ENCODE measurements around the gene ITGAX. TPM values are rescaled to one million over a fixed set of nuclear protein-coding genes. Genes with fewer than 3 reads are reported as not detected.

The ITGAX gene
- total RNA-seq, 1 donor from 2014 or later, result not detected

- Mint-ChIP-seq H3K36me3 (no peaks in the 10 kb centered on the region), H3K9me3 (no peaks in the 10 kb centered on the region), H3K27ac (no peak overlapping the region), H3K4me3 (no peak overlapping the region), H3K4me1 (no peaks in the 10 kb centered on the region), H3K27me3 (ENCODE audit: low read depth) (peaks cover 16% of the 10 kb centered on the region)
- no peak for TF ChIP-seq CTCF (IDR thresholded peaks at IDR 0.05; ENCODE audit: unreplicated experiment)
- DNase-seq (ENCODE audit: low spot score in 2 of 2, unreplicated experiment in 2 of 2), result no peak
Observed at GRCh38 chr16:31360251-31360650, 5.3 kb downstream of the ITGAX start.

- no peaks in the 10 kb centered on the region for H3K4me1 Mint-ChIP-seq
- peaks cover 17% of the 10 kb centered on the region for H3K27me3 Mint-ChIP-seq (ENCODE audit: low read depth)
- no peaks in the 10 kb centered on the region for H3K9me3 Mint-ChIP-seq
- no peak for TF ChIP-seq CTCF (IDR thresholded peaks at IDR 0.05; ENCODE audit: unreplicated experiment)
- no peaks in the 10 kb centered on the region for H3K36me3 Mint-ChIP-seq
- H3K4me3 Mint-ChIP-seq, result no peak overlapping the region
- no peak for DNase-seq (ENCODE audit: low spot score in 2 of 2, unreplicated experiment in 2 of 2)
- no peak overlapping the region for H3K27ac Mint-ChIP-seq
Observed at GRCh38 chr16:31361201-31362110, 6.5 kb downstream of the ITGAX start.

GRCh38 chr16:31362476-31363405 is 7.8 kb downstream of the ITGAX start:
- Mint-ChIP-seq H3K27me3 (ENCODE audit: low read depth) (peaks cover 22% of the 10 kb centered on the region), H3K4me3 (no peak overlapping the region), H3K4me1 (no peaks in the 10 kb centered on the region), H3K36me3 (no peaks in the 10 kb centered on the region), H3K27ac (no peak overlapping the region), H3K9me3 (no peaks in the 10 kb centered on the region)
- DNase-seq (ENCODE audit: low spot score in 2 of 2, unreplicated experiment in 2 of 2), result no peak
- TF ChIP-seq CTCF (IDR thresholded peaks at IDR 0.05; ENCODE audit: unreplicated experiment), result no peak

GRCh38 chr16:31363721-31364120 is 8.7 kb downstream of the ITGAX start:
- Mint-ChIP-seq H3K4me3 (no peak overlapping the region), H3K27ac (no peak overlapping the region), H3K9me3 (no peaks in the 10 kb centered on the region), H3K27me3 (ENCODE audit: low read depth) (peaks cover 22% of the 10 kb centered on the region), H3K36me3 (no peaks in the 10 kb centered on the region), H3K4me1 (no peaks in the 10 kb centered on the region)
- no peak for DNase-seq (ENCODE audit: low spot score in 2 of 2, unreplicated experiment in 2 of 2)
- no peak for TF ChIP-seq CTCF (IDR thresholded peaks at IDR 0.05; ENCODE audit: unreplicated experiment)

GRCh38 chr16:31364421-31364820 is 9.4 kb downstream of the ITGAX start:
- no peaks in the 10 kb centered on the region for H3K36me3 Mint-ChIP-seq
- no peak overlapping the region for H3K4me3 Mint-ChIP-seq
- H3K27me3 Mint-ChIP-seq (ENCODE audit: low read depth), result peaks cover 22% of the 10 kb centered on the region
- DNase-seq (ENCODE audit: low spot score in 2 of 2, unreplicated experiment in 2 of 2), result no peak
- no peak overlapping the region for H3K27ac Mint-ChIP-seq
- no peaks in the 10 kb centered on the region for H3K9me3 Mint-ChIP-seq
- no peaks in the 10 kb centered on the region for H3K4me1 Mint-ChIP-seq
- no peak for TF ChIP-seq CTCF (IDR thresholded peaks at IDR 0.05; ENCODE audit: unreplicated experiment)
